Stimulated activated CD8-positive, alpha-beta memory T cell treated with anti-CD3 and anti-CD28 coated beads, Interleukin-7, amount 100 ng/mL, for 24 hours (primary cell): Measurements from ENCODE around the gene STXBP2.
"Not testable (repeated sequence)": the region's sequence is repeated elsewhere in the genome, so short reads cannot be mapped to it uniquely, and the experiment has no call there.

ENCODE experiments used
- DNase-seq: peaks from one replicate; pipeline ENCODE4 v3.0.0-alpha.2; 2020; ENCODE audit warnings: low read depth

The STXBP2 gene

DNA sequence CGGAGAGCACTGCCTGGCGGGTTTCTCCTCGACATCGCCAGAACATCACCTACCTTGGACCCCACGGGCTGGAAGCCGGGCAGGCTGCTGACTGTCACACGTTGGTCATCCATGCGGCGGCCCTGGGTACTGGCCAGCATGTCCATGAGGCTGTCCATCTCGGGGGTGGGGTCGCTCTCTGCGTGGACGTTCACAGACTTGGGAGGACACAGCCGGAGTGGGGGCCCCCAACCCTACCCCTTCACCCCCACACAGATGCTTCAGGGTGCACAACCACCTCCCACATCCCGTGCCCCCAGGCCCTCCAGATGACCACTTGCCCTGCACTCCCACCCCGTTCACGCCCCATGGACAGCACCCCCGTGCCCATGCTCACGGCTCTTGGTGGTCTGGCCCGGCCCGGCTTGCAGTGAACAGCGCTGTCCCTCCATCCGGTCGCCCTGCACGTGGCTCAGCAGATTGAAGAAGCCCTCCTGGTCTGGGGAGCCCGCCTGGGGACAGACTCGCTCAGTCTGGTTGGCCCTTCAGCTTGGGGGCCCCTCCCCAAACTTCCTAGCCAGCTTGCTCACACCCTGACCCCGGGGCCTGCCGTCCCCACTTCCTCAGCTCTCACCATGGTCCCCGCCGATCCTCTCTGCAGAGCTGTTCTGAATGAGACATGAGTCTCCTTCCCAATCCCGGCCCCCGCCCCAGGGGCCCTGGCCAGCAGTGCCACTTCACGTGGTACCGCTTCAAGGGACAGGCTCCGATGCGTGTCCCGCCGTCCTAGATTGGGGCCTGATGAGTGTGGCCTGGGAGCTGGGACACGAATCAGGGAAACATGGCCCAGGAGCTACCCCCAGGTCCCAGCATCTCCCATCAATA is 4.3 kb upstream of the STXBP2 start:
- DNase-seq, result no peak

DNA sequence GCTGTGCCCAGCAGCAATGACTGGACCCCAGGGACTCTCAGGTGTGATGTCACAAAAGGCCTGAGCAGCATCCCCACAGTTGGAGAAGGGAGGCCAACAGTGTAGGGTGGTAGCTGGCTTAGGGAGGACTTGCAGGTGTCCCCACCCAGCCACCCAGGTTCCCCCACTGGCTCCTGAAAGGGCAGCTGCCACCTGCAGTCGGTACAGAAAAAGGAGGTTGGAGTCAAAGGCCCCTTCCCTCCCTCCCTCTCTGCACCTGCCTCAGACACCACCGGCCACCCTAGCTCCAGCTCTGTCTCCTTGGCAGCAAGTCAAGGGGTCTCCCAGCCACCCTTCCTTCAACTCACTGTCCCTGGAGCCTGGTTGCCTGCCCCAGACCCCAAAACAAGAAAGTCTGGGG is 3.2 kb upstream of the STXBP2 start, which contains the start of gene PCP2:
Gene PCP2, minus strand, starts transcription at position 22 of the 400 bp plus-strand sequence. CDS start 262 bp downstream, outside the sequence.
- no peak for DNase-seq

DNA sequence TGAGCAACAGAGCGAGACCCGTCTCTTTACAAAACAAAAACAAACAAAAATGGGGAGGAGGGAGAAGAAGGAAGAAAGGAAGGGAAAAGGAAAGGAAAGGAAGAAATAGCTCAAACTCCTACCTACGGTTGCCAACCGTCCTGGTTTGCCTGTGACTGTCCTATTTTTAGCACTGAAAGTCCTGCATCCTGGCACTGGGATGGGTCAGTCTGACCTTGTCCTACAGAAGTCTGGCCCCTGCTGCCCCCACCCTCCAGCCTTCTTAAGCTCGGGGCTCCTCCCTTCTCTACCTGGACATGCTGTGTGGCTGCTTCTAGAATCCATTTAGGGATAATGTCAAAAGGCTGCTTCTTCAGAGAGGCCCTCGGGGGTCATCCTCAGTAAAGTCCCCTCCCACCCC is 1.2 kb upstream of the STXBP2 start:
- DNase-seq, result no peak

DNA sequence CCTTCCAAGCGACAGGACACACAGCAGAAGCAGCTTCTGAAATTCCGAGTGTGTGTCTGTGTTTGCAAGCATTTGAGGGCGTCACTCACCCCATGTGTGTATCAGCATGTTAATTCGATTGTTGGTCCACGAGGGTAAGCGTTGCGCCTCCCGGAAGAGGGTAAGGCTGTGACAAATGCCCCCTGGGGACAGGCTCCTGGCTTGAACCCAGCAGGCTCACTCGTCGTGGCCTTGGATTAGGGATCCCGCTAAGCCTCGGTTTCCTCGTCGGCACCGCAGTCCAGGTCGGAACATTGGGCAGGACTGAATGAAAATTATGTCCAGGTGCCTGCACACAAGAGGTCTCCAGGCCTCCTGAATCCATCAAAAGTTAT is 606 bp upstream of the STXBP2 start:
- no peak for DNase-seq

DNA sequence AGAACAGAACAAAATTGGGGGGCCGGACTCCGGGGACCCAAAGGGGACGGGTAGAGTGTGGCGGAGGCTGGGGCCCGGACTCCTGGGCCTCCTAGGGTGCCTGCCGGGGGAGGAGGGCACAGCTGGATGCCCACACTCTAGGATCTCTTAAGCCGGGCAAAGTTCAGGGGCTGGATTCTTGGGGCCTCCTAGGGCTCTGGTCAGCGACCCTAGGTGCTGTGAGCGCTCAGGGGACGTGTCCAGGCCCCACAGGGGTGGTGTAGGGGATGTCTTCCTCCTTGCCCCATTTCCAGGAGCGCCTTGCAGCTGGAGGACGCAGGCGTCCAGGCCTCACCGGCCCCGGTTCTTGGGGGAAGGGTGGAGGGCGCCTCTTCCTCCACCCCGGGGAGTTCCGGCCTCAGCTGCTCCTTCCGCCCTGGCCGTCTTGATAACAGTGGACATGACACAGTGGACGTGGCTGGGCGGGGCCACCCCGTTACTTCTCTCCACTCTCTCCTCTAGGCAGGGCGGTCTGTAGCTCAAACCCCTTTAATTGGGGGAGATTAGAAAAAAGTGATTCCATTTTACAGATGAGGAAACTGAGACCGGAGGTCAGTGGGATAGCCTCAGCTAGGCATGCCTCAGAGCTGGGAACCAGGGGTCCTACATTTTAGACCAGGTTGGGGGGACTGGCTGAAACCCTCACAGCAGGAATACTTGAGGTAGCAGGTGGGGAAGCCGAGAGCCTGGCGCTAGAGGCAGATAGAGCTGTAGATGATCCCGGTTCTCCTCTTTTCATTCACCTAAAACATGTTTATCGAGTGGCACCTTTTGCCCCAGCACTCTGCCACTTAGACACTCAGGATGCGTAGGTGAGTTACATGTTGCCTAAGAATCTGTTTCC is 705 bp downstream of the STXBP2 start:
- no peak for DNase-seq

DNA sequence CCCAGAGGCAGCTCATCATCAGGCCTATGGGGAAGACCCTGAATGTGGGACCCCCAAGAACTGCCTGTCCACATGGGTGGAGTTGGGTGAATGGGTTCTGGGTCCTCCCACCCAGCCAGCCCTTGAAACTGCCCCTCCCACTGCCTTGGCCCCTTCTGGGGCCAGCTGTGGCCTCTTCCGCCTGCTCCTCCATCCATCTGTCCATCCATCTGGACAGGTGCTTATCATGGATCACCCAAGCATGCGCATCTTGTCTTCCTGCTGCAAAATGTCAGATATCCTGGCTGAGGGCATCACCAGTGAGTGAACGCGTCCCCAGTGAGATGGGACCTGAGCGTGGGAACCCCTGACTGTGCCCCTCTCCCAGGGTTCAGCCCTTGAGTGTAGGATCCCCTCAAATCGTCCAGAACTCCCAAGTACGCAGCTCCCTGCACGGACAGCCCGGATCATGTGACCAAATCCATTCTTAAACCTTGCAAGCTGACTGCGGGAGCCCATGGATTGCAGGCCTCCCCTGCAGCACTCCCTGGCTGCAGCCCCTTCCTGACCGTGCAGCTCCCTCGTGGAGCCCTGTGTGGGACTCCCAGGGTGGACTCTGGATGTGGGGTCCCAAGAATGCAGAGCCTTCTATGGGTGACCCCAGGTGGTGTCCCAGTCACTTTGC is 2.0 kb downstream of the STXBP2 start:
- no peak for DNase-seq

DNA sequence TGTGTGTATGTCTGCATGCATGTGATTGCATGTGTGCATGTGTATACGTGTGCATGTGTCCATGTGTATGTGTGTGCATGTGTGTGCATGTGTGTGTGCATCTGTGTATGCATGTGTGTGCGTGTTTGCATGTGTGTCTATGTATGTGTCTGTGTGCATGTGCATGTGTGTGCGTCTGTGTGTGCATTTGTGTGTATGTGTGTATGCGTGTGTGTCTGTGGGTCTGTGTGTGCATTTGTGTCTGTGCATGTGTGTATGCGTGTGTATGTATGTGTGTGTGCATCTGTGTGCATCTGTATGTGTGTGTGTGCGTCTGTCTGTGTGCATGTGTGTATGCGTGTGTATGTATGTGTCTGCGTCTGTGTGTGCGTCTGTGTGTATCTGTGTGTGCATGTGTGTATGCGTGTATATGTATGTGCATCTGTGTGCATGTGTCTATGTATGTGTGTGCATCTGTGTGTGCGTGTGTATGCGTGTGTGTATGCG is 3.0 kb downstream of the STXBP2 start:
- DNase-seq, result no peak

DNA sequence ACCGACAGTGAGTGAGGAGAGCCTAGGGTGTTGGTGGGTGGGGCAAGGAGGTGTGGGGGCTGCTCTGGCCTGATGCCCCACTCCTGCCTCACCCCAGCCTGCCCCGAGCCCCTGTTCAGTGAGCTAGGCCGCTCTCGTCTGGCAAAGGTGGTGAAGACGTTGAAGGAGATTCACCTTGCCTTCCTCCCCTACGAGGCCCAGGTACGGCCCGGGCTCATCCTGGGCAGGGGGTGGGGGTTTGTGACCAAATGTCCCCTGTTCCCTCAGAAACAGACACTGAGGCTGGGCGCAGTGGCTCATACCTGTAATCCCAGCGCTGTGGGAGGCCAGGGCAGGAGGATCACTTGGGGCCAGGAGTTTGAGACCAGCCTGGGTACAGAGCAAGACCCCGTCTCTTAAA is 3.9 kb downstream of the STXBP2 start:
- no peak for DNase-seq

DNA sequence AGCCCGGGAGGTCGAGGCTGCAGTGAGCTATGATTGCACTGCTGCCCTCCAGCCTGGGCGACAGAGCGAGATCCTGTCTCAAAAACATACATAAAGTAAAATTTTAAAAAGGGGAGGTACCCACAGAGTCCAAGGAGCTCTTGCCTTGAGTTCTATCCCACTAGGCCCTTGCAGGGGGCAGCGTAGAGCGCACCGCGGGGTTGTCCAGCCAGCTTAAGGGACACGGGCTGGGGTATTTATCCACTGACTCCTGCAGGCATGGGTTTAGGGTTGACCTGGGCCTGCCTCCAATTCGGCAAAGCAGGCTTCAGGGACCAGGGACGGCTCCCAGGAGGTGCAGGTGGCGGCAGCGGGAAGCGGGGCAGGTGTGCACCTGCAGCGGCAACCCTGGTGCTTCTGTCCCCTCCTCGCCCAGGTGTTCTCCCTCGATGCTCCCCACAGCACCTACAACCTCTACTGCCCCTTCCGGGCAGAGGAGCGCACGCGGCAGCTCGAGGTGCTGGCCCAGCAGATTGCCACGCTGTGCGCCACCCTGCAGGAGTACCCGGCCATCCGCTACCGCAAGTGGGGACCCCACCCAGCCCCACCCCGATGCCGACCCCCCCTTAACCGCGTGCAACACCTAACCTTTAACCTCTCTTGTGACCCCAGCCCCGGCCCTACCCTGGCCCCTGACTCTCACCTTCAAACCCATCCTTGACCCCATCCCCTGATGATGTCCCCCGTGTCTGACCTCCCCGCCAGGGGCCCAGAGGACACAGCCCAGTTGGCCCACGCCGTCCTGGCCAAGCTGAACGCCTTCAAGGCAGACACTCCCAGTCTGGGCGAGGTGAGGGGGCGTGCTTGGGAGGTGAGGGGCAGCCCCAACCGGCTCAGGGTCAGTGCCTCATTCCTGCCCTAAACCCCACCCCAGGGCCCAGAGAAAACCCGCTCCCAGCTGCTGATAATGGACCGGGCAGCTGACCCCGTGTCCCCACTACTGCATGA is 4.7 kb downstream of the STXBP2 start:
- DNase-seq, result no peak

DNA sequence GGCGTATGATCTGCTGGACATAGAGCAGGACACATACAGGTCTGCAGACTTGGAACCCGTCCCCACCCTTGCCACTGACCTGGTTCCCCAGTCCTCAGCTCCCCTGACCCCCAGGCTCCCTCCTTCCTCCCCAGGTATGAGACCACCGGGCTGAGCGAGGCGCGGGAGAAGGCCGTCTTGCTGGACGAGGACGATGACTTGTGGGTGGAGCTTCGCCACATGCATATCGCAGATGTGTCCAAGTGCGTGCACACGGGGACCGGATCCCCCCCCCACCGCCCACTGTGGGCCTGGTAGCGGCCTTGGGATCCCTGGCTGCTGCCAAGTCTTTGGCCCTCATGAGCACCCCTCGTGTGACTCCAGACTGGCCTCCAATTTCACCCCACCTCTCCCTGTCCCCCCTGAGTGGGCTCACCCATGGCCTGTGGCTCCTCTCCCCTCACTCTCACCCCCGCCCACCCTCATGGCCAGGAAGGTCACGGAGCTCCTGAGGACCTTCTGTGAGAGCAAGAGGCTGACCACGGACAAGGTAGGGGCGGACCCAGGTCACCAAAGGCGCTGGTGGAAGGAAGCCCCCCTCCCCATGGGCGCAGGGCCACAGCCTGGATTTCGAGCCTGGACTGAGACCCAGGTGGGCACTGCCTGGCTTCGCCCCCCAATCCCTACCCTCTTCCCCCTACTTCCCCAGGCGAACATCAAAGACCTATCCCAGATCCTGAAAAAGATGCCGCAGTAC is 5.6 kb downstream of the STXBP2 start:
- no peak for DNase-seq

DNA sequence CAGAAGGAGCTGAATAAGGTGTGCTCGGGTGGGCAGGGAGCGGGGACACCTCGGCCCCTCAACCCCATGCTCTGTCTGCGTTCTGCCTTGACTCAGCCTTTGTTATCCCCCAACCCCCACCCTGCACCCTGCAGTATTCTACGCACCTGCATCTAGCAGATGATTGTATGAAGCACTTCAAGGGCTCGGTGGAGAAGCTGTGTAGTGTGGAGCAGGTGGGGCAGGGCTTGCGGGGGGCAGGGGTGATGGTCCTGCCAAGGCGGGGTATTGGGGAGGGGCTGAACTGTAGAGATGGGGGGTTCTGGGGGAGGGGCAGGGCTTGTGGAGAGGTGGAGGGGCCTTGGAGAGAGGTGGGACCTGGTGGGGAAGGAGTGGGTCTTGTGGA is 6.1 kb downstream of the STXBP2 start:
- no peak for DNase-seq

DNA sequence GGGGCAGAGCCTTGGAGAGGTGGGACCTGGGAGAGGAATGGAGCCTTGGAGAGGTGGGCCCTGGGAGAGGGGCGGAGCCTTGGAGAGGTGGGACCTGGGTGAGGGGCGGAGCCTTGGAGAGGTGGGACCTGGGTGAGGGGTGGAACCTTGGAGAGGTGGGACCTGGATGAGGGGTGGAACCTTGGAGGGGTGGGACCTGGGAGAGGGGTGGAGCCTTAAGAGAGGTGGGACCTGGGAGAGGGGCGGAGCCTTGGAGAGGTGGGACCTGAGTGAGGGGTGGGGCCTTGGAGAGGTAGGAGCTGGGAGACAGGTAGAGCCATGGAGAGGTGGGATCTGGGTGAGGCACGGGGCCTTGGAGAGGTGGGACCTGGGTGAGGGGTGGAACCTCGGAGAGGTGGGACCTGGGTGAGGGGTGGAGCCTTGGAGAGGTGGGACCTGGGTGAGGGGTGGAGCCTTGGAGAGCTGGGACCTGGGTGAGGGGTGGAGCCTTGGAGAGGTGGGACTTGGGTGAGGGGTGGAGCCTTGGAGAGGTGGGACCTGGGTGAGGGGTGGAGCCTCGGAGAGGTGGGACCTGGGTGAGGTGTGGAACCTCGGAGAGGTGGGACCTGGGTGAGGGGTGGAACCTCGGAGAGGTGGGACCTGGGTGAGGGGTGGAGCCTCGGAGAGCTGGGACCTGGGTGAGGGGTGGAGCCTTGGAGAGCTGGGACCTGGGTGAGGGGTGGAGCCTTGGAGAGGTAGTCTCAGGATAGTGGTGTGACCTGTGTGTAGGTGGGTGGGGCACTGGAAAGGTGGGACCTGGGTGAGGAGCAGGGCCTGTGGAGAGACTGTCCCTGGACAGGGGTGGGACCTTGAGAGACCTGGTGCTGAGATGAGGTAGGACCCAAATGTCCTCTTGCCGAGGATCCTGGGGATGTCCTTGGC is 7.0 kb downstream of the STXBP2 start:
- DNase-seq, result not testable (repeated sequence)

DNA sequence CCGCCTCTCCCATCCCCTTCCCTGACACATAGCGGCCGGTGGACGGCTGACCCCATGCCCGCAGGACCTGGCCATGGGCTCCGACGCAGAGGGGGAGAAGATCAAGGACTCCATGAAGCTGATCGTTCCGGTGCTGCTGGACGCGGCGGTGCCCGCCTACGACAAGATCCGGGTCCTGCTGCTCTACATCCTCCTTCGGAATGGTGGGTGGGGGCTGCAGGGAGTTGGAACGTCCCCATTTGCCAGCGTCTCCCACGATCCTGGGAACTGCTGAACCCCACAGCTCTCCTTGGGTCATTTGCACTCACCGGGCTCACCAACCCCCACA is 7.6 kb downstream of the STXBP2 start:
- no peak for DNase-seq

DNA sequence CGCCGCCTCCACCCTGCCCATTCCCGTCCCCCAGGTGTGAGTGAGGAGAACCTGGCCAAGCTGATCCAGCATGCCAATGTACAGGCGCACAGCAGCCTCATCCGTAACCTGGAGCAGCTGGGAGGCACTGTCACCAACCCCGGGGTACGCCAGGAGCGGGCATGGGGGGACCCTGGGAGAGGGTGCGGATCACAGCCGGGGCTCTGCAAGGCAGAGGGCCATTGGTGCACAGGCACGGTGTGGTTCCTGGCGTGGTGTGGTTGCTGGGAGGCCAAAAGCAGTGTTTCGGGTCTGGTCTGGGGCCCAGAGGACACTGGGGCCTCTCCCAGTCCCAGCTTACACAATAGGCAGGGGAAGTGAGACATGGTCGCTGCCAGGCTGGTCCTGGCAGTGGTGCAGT is 8.3 kb downstream of the STXBP2 start:
- no peak for DNase-seq

DNA sequence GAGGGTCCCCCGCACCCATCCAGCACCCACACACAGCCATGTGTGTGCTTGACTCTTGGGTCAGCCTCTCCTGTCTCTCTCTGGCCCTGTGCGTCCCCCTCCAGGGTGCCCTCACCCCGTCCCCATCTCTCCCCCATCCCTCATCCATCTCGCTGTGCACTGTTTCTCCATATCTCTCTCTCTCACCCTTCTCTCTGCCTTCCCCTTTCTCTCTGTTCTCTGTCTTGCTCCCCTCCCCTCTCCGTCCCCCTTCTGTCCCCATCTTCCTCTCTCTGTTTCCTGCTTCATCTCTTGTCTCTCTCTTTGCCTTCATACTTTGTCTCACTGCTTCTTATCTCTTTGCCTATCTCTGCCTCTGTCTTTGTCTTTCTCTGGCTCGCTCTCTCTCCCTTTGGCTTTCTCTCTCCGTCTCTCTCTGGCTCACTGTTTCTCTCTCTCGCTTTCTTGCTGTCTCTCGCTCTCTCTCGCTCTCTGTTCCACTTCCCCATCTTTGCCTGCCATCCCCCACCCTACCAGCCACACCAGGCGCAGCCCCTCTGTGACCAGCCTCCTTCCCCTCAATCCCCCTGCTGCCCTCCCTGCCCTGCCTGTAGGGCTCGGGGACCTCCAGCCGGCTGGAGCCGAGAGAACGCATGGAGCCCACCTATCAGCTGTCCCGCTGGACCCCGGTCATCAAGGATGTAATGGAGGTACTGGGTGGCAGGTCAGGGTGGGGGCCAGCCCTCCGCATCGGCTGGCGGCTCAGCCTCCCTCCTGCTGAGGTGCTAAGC is 8.9 kb downstream of the STXBP2 start:
- DNase-seq, result no peak

DNA sequence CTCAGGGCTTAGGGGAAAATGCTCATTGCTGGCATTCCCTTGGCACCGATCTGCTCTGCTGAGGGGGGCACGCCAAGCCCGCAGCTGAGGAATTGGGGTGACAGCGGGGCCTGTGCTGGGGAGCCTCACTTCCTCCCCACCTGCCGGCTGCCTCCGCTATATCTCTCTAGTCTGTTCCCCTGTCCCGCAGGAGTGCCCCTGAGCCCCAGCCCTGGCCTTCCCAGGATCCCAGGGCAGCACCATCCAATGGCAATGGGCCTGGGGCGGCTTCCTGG is 9.5 kb downstream of the STXBP2 start:
- no peak for DNase-seq

DNA sequence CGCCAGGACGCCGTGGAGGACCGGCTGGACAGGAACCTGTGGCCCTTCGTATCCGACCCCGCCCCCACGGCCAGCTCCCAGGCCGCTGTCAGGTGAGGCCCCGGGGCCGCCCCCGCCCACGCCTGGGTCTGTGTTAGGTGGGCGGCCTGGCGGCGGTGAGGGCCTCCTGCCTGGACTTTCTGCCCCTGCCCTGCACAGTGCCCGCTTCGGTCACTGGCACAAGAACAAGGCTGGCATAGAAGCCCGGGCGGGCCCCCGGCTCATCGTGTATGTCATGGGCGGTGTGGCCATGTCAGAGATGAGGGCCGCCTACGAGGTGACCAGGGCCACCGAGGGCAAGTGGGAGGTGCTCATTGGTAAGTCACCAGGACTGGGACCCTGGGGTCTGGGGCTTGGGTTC is 10.2 kb downstream of the STXBP2 start:
- no peak for DNase-seq

DNA sequence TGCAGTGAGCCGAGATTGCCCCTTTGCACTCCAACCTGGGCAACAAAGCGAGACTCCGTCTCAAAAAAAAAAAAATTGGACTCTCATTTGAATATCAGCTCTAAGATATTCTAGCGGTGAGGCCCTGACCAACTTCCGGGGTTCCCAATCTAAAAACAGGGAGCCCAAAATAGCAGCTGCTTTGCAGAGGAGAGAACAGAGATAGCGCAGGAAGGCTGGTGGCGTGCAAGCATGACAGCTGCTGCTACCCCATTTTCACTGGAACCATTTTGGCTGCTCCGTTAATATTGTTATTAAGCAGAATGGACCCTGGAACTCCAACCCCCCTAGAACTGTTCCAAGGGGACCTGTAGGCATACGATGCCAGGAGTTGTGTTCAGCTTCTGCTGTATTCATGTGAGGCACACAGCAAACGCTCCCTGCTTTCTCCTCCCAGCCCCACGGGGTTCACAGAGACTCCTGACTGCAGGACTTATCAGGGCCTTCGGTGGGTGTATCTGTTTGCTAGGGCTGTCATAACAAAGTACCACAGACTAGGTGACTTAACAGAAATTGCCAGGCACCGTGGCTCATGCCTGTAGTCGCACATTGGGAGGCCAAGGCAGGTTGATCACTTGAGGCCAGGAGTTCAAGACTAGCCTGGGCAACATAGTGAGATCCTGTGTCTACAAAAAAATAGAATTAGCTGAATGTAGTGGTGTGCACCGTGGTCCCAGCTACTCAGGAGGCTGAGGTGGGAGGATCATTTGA is 11.5 kb downstream of the STXBP2 start:
- DNase-seq, result no peak
